HEK293 (cell line): ENCODE measurements around the gene MAP3K7CL.
A peak's percentile ranks its signal among the peaks of the same experiment; 100 is the strongest.

Experiments
- BCL6B ChIP-seq: fragments of 450-650 bp; formaldehyde crosslinking; IDR thresholded peaks from 2 replicates; pipeline ENCODE4 v1.5.1; 2017; ENCODE audit warnings: missing biosample characterization, missing genetic modification characterization
- GFI1B ChIP-seq: fragments of 450-650 bp; formaldehyde crosslinking; IDR thresholded peaks from 2 replicates; pipeline ENCODE4 v1.5.1; 2016; ENCODE audit warnings: missing biosample characterization, missing genetic modification characterization
- PRDM2 ChIP-seq: fragments of 450-650 bp; formaldehyde crosslinking; IDR thresholded peaks from 2 replicates; pipeline ENCODE4 v1.5.1; 2016; ENCODE audit warnings: missing biosample characterization, missing genetic modification characterization, borderline replicate concordance
- SP3 ChIP-seq: fragments of 450-650 bp; formaldehyde crosslinking; IDR thresholded peaks from 2 replicates; pipeline ENCODE4 v1.5.1; 2016; ENCODE audit warnings: missing biosample characterization, missing genetic modification characterization
- TCF7L2 ChIP-seq: IDR thresholded peaks from 2 replicates; pipeline ENCODE4 v1.6.1; 2011; ENCODE audit warnings: low read depth, mild to moderate bottlenecking, inconsistent platforms, low read length, moderate library complexity, borderline replicate concordance
- ZBTB11 ChIP-seq: fragments of 450-650 bp; formaldehyde crosslinking; conservative IDR thresholded peaks from 2 replicates; pipeline ENCODE4 v1.5.1; 2016; ENCODE audit warnings: low read depth, missing biosample characterization, missing genetic modification characterization
- ZNF169 ChIP-seq: fragments of 450-650 bp; formaldehyde crosslinking; IDR thresholded peaks from 2 replicates; pipeline ENCODE4 v1.5.1; 2016; ENCODE audit warnings: missing biosample characterization, missing genetic modification characterization
- ZNF175 ChIP-seq: fragments of 450-650 bp; formaldehyde crosslinking; IDR thresholded peaks from 2 replicates; pipeline ENCODE4 v1.5.1; 2016; ENCODE audit warnings: missing biosample characterization, missing genetic modification characterization
- ZNF184 ChIP-seq: fragments of 450-650 bp; IDR thresholded peaks from 2 replicates; pipeline ENCODE4 v1.5.1; 2018; ENCODE audit warnings: missing biosample characterization, mild to moderate bottlenecking, missing genetic modification characterization
- ZNF202 ChIP-seq: fragments of 450-650 bp; formaldehyde crosslinking; IDR thresholded peaks from 2 replicates; pipeline ENCODE4 v1.5.1; 2016; ENCODE audit warnings: missing biosample characterization, missing genetic modification characterization, borderline replicate concordance
- ZNF24 ChIP-seq: fragments of 450-650 bp; formaldehyde crosslinking; IDR thresholded peaks from 2 replicates; pipeline ENCODE4 v1.5.1; 2016; ENCODE audit warnings: missing biosample characterization, missing genetic modification characterization
- ZNF266 ChIP-seq: fragments of 450-650 bp; formaldehyde crosslinking; IDR thresholded peaks from 2 replicates; pipeline ENCODE4 v1.5.1; 2016; ENCODE audit warnings: missing biosample characterization, missing genetic modification characterization, low read depth
- ZNF335 ChIP-seq: fragments of 450-650 bp; formaldehyde crosslinking; conservative IDR thresholded peaks from 2 replicates; pipeline ENCODE4 v1.5.1; 2016; ENCODE audit warnings: missing biosample characterization, missing genetic modification characterization
- ZNF449 ChIP-seq: fragments of 450-650 bp; formaldehyde crosslinking; IDR thresholded peaks from 2 replicates; pipeline ENCODE4 v1.5.1; 2017; ENCODE audit warnings: missing biosample characterization, mild to moderate bottlenecking, missing genetic modification characterization, moderate library complexity
- ZNF510 ChIP-seq: fragments of 450-650 bp; formaldehyde crosslinking; IDR thresholded peaks from 2 replicates; pipeline ENCODE4 v1.5.1; 2018; ENCODE audit warnings: mild to moderate bottlenecking, missing genetic modification characterization, missing biosample characterization; ENCODE audit not compliant: insufficient replicate concordance
- ZNF654 ChIP-seq: fragments of 450-650 bp; formaldehyde crosslinking; IDR thresholded peaks from 2 replicates; pipeline ENCODE4 v1.5.1; 2016; ENCODE audit warnings: low read depth, missing biosample characterization, missing genetic modification characterization
- ZNF658 ChIP-seq: fragments of 450-650 bp; formaldehyde crosslinking; IDR thresholded peaks from 2 replicates; pipeline ENCODE4; 2016; ENCODE audit warnings: missing biosample characterization, missing genetic modification characterization
- ZSCAN16 ChIP-seq: fragments of 450-650 bp; formaldehyde crosslinking; IDR thresholded peaks from 2 replicates; pipeline ENCODE4 v1.5.1; 2016; ENCODE audit warnings: missing biosample characterization, missing genetic modification characterization
- ZSCAN30 ChIP-seq: fragments of 450-650 bp; IDR thresholded peaks from 2 replicates; pipeline ENCODE4 v1.5.1; 2018; ENCODE audit warnings: missing biosample characterization, mild to moderate bottlenecking, missing genetic modification characterization, moderate library complexity
- TF ChIP-seq, protein P1 (sequence below): fragments of 450-650 bp; formaldehyde crosslinking; optimal IDR thresholded peaks from 2 replicates; pipeline ENCODE3; 2016; ENCODE audit warnings: missing biosample characterization, mild to moderate bottlenecking, missing genetic modification characterization
- TF ChIP-seq, protein P2 (sequence below): IDR thresholded peaks from 2 replicates; pipeline ENCODE4 v1.6.1; 2011; ENCODE audit warnings: mild to moderate bottlenecking, low read depth, low read length, borderline replicate concordance
- TF ChIP-seq, protein P3 (sequence below): fragments of 450-650 bp; formaldehyde crosslinking; IDR thresholded peaks from 2 replicates; pipeline ENCODE4 v1.5.1; 2016; ENCODE audit warnings: missing biosample characterization, missing genetic modification characterization, low read depth
- TF ChIP-seq, protein P4 (sequence below): fragments of 450-650 bp; formaldehyde crosslinking; IDR thresholded peaks from 2 replicates; pipeline ENCODE4 v1.5.1; 2016; ENCODE audit warnings: missing biosample characterization, missing genetic modification characterization

Gene MAP3K7CL

GRCh38 chr21:29217818-29218291 lies 87.4 kb downstream of the MAP3K7CL start (continued):
- TF ChIP-seq, protein P1, sequence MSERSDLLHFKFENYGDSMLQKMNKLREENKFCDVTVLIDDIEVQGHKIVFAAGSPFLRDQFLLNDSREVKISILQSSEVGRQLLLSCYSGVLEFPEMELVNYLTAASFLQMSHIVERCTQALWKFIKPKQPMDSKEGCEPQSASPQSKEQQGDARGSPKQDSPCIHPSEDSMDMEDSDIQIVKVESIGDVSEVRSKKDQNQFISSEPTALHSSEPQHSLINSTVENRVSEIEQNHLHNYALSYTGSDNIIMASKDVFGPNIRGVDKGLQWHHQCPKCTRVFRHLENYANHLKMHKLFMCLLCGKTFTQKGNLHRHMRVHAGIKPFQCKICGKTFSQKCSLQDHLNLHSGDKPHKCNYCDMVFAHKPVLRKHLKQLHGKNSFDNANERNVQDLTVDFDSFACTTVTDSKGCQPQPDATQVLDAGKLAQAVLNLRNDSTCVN (tag by site-specific recombination), result no peak
- TF ChIP-seq BCL6B, result peak; percentile 92
- TF ChIP-seq TCF7L2, result no peak
- TF ChIP-seq ZNF654 (tag by site-specific recombination), result peak; percentile 47
- TF ChIP-seq, protein P2, sequence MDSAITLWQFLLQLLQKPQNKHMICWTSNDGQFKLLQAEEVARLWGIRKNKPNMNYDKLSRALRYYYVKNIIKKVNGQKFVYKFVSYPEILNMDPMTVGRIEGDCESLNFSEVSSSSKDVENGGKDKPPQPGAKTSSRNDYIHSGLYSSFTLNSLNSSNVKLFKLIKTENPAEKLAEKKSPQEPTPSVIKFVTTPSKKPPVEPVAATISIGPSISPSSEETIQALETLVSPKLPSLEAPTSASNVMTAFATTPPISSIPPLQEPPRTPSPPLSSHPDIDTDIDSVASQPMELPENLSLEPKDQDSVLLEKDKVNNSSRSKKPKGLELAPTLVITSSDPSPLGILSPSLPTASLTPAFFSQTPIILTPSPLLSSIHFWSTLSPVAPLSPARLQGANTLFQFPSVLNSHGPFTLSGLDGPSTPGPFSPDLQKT, result no peak
- peak; percentile 71 for TF ChIP-seq SP3 (tag by site-specific recombination)
- peak; percentile 35; the same call in 1 of the 2 replicates for TF ChIP-seq ZNF335 (tag by site-specific recombination)
- TF ChIP-seq ZNF202, result no peak
- TF ChIP-seq ZBTB11, result no peak
- TF ChIP-seq ZNF510, result no peak
- TF ChIP-seq ZSCAN16 (tag by site-specific recombination), result no peak
- TF ChIP-seq ZNF24, result peak; percentile 99
- no peak for TF ChIP-seq ZSCAN30
- peak; percentile 99 for TF ChIP-seq ZNF184 (tag by site-specific recombination)
- TF ChIP-seq, protein P3, sequence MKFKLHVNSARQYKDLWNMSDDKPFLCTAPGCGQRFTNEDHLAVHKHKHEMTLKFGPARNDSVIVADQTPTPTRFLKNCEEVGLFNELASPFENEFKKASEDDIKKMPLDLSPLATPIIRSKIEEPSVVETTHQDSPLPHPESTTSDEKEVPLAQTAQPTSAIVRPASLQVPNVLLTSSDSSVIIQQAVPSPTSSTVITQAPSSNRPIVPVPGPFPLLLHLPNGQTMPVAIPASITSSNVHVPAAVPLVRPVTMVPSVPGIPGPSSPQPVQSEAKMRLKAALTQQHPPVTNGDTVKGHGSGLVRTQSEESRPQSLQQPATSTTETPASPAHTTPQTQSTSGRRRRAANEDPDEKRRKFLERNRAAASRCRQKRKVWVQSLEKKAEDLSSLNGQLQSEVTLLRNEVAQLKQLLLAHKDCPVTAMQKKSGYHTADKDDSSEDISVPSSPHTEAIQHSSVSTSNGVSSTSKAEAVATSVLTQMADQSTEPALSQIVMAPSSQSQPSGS, result peak; percentile 97
- TF ChIP-seq ZNF658 (tag by site-specific recombination), result no peak
- no peak for TF ChIP-seq ZNF175
- TF ChIP-seq ZNF169, result no peak
- TF ChIP-seq ZNF266 (tag by site-specific recombination), result no peak
- TF ChIP-seq, protein P4, sequence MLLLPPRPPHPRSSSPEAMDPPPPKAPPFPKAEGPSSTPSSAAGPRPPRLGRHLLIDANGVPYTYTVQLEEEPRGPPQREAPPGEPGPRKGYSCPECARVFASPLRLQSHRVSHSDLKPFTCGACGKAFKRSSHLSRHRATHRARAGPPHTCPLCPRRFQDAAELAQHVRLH (tag by site-specific recombination), result peak; percentile 69; the same call in 1 of the 2 replicates
- TF ChIP-seq GFI1B (tag by site-specific recombination), result peak; percentile 86
- TF ChIP-seq ZNF449, result peak; percentile 38; the same call in 1 of the 2 replicates
- no peak for TF ChIP-seq PRDM2 (tag by site-specific recombination)
